H1 (cell line): ENCODE results near the gene EPHA4. TPM values are rescaled to one million over a fixed set of nuclear protein-coding genes. Genes with fewer than 3 reads are reported as not detected.

ENCODE experiments used
- CHD2 ChIP-seq: IDR thresholded peaks from 2 replicates; pipeline ENCODE4 v1.6.1; 2012; ENCODE audit warnings: low read length, improper control_type of control experiment
- MAFK ChIP-seq: IDR thresholded peaks from 2 replicates; pipeline ENCODE4 v1.6.1; 2012; ENCODE audit warnings: low read depth, mild to moderate bottlenecking, improper control_type of control experiment, low read length
- NRF1 ChIP-seq: IDR thresholded peaks from 2 replicates; pipeline ENCODE4 v1.6.1; 2011; ENCODE audit warnings: mild to moderate bottlenecking, low read depth, low read length, improper control_type of control experiment
- POLR2AphosphoS5 ChIP-seq: IDR thresholded peaks from 2 replicates; pipeline ENCODE4 v1.6.1; 2011; ENCODE audit warnings: low read depth, low read length
- SAP30 ChIP-seq: fragments of 300-600 bp; sonication (generic); IDR thresholded peaks from 2 replicates; pipeline ENCODE4 v1.7.1; 2012; ENCODE audit warnings: low read length, moderate library complexity, mild to moderate bottlenecking, inconsistent platforms; ENCODE audit not compliant: insufficient read depth, insufficient replicate concordance
- SIRT6 ChIP-seq: IDR thresholded peaks from one replicate; pipeline ENCODE4 v1.7.1; 2012; ENCODE audit warnings: low read length, inconsistent platforms
- TAF7 ChIP-seq: optimal IDR thresholded peaks from 2 replicates; pipeline ENCODE3; 2011; ENCODE audit warnings: low read depth, mild to moderate bottlenecking, inconsistent platforms, low read length, moderate library complexity, borderline replicate concordance
- TEAD4 ChIP-seq: IDR thresholded peaks from 2 replicates; pipeline ENCODE4 v1.6.1; 2012; ENCODE audit warnings: low read depth, low read length, inconsistent platforms, mixed read lengths
- polyA plus RNA-seq, 7 experiments: library from polyadenylated mRNA; depleted of rRNA in 3 of 7; stranded (reverse) in 5 of 7; unstranded in 2 of 7; fragments of >200 nt in 5 of 7; fragments of 200-250 nt in 2 of 7; gene quantifications; 1 replicate in 5 of 7; 2 replicates in 1 of 7; 4 replicates in 1 of 7; pipeline versions ENCODE4 v1.2.1 to v1.2.3, GENCODE V29; 2011 to 2013; ENCODE audit warnings: missing spikeins in 2 of 7, mixed read lengths in 2 of 7
- total RNA-seq: library from RNA; stranded (reverse); fragmentation: NEBNext Ultra II Directional; extraction: Animal tissue kit (Norgen Biotek cat#: 25700); gene quantifications from 2 replicates; pipeline ENCODE4 v1.2.1, GENCODE V29; 2021
- TF ChIP-seq, protein P1 (sequence below): fragments of 300-600 bp; sonication (generic); IDR thresholded peaks from 2 replicates; pipeline ENCODE4 v1.7.1; 2012; ENCODE audit warnings: low read length, moderate library complexity, mild to moderate bottlenecking, inconsistent platforms; ENCODE audit not compliant: insufficient replicate concordance

EPHA4 gene
- total and polyA plus RNA-seq, 2 of the 8 experiments (the other 6 are each of a cell fraction or from before 2014, with no cell fraction given), result 4.3 to 5.7 TPM

DNA sequence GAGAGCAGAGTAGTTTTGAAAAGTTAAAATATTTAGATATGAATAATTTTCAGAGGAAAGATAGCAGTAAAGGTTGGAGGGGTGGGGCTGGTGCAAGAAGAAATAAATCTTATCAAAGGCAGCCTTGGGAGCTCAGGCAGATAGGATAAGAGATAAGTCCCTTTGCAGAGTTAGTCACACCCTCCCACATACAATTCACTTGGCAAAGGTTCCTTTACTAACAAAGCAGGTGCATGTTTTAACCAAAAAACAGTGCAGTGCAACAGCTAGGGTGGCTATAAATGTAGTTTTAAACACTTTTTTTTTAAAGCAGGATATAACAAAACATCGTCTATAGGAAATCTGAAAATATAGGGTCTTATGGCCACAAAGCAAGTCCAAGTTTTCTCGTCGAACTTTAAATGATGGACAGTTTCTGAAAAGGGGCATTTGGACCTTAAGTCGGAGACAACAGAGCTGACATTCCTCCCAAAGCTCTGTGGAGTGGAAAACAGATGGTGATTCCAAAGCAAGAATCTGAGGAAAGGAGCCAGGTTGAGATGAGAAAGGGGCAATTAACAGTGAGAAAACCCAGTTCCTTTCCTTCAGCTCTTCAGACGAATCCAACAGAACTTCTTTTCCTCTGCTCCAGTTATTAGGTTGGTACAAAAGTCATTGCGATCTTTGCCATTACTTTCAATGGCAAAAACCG lies 53.0 kb downstream of the EPHA4 start (continued):
- TF ChIP-seq, protein P1, sequence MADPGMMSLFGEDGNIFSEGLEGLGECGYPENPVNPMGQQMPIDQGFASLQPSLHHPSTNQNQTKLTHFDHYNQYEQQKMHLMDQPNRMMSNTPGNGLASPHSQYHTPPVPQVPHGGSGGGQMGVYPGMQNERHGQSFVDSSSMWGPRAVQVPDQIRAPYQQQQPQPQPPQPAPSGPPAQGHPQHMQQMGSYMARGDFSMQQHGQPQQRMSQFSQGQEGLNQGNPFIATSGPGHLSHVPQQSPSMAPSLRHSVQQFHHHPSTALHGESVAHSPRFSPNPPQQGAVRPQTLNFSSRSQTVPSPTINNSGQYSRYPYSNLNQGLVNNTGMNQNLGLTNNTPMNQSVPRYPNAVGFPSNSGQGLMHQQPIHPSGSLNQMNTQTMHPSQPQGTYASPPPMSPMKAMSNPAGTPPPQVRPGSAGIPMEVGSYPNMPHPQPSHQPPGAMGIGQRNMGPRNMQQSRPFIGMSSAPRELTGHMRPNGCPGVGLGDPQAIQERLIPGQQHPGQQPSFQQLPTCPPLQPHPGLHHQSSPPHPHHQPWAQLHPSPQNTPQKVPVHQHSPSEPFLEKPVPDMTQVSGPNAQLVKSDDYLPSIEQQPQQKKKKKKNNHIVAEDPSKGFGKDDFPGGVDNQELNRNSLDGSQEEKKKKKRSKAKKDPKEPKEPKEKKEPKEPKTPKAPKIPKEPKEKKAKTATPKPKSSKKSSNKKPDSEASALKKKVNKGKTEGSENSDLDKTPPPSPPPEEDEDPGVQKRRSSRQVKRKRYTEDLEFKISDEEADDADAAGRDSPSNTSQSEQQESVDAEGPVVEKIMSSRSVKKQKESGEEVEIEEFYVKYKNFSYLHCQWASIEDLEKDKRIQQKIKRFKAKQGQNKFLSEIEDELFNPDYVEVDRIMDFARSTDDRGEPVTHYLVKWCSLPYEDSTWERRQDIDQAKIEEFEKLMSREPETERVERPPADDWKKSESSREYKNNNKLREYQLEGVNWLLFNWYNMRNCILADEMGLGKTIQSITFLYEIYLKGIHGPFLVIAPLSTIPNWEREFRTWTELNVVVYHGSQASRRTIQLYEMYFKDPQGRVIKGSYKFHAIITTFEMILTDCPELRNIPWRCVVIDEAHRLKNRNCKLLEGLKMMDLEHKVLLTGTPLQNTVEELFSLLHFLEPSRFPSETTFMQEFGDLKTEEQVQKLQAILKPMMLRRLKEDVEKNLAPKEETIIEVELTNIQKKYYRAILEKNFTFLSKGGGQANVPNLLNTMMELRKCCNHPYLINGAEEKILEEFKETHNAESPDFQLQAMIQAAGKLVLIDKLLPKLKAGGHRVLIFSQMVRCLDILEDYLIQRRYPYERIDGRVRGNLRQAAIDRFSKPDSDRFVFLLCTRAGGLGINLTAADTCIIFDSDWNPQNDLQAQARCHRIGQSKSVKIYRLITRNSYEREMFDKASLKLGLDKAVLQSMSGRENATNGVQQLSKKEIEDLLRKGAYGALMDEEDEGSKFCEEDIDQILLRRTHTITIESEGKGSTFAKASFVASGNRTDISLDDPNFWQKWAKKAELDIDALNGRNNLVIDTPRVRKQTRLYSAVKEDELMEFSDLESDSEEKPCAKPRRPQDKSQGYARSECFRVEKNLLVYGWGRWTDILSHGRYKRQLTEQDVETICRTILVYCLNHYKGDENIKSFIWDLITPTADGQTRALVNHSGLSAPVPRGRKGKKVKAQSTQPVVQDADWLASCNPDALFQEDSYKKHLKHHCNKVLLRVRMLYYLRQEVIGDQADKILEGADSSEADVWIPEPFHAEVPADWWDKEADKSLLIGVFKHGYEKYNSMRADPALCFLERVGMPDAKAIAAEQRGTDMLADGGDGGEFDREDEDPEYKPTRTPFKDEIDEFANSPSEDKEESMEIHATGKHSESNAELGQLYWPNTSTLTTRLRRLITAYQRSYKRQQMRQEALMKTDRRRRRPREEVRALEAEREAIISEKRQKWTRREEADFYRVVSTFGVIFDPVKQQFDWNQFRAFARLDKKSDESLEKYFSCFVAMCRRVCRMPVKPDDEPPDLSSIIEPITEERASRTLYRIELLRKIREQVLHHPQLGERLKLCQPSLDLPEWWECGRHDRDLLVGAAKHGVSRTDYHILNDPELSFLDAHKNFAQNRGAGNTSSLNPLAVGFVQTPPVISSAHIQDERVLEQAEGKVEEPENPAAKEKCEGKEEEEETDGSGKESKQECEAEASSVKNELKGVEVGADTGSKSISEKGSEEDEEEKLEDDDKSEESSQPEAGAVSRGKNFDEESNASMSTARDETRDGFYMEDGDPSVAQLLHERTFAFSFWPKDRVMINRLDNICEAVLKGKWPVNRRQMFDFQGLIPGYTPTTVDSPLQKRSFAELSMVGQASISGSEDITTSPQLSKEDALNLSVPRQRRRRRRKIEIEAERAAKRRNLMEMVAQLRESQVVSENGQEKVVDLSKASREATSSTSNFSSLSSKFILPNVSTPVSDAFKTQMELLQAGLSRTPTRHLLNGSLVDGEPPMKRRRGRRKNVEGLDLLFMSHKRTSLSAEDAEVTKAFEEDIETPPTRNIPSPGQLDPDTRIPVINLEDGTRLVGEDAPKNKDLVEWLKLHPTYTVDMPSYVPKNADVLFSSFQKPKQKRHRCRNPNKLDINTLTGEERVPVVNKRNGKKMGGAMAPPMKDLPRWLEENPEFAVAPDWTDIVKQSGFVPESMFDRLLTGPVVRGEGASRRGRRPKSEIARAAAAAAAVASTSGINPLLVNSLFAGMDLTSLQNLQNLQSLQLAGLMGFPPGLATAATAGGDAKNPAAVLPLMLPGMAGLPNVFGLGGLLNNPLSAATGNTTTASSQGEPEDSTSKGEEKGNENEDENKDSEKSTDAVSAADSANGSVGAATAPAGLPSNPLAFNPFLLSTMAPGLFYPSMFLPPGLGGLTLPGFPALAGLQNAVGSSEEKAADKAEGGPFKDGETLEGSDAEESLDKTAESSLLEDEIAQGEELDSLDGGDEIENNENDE, result no peak
- TF ChIP-seq SIRT6 (no peak), MAFK (no peak), CHD2 (no peak), POLR2AphosphoS5 (no peak), NRF1 (no peak), TAF7 (no peak), TEAD4 (no peak), SAP30 (no peak)
